Right ventricle myocardium superior (tissue), 1 donor: ENCODE measurements around the gene TULP1. TPM values are rescaled to one million over a fixed set of nuclear protein-coding genes. Genes with fewer than 3 reads are reported as not detected.

Experiments
- ATAC-seq: fragments of 200-7000 bp; cut with Tn5 transposase; one replicate; pipeline ENCODE4 v1.9.1; 2020; ENCODE audit warnings: mild to moderate bottlenecking; ENCODE audit not compliant: poor library complexity
- DNase-seq: peaks from one replicate; pipeline ENCODE4 v3.0.0-alpha.2; 2020
- intact Hi-C: fragments of 100-400 bp; cut with DNase I; formaldehyde crosslinking; loops from one replicate; pipeline ENCODE4 v1.11.2; 2022
- microRNA-seq: library from miRNA; unstranded; fragments of <30 nt; microRNA quantifications from one replicate; pipeline ENCODE4 v1.2.0, GENCODE V29; 2020
- total RNA-seq: library from RNA; stranded (reverse); fragmentation: NEBNext Ultra II Directional; extraction: Animal tissue kit (Norgen Biotek cat#: 25700); gene quantifications from one replicate; pipeline ENCODE4 v1.2.1, GENCODE V29; 2021
- donor health status: DM: no; HTN: yes; CAD: no; lungs with severe emphysema.

The TULP1 gene
- total RNA-seq, 1 donor from 2014 or later = not detected

GRCh38 chr6:35448191-35448590 lies 64.5 kb downstream of the TULP1 start:
- intact Hi-C loops = no loop called here
- DNase-seq = no peak

More at GRCh38 chr6:35448191-35448590, 64.5 kb downstream of the TULP1 start:
- no peak for ATAC-seq

Small RNA genes within 50 kb of the gene (microRNA-seq; reads per million reads assigned to microRNA genes)
- gene MIR7111 = not detected

Other genes with a start within 250 kb of the TULP1 start
- gene DEF6, start 215.1 kb downstream of the TULP1 start, total RNA-seq = 0.97 TPM
- 12.8 TPM for gene PPARD, start 170.3 kb downstream of the TULP1 start, total RNA-seq
- gene FANCE, start 60.6 kb downstream of the TULP1 start, total RNA-seq = 3.4 TPM
- 535 TPM for gene RPL10A, start 44.5 kb downstream of the TULP1 start, total RNA-seq
- gene TEAD3, start 15.8 kb downstream of the TULP1 start, total RNA-seq = 25.4 TPM
- 106 TPM for gene FKBP5, start 176.0 kb upstream of the TULP1 start, total RNA-seq
- gene ARMC12, start 224.1 kb upstream of the TULP1 start, total RNA-seq = not detected